PC-3 (cell line): Measurements from ENCODE around the gene STX7. TPM values are rescaled to one million over a fixed set of nuclear protein-coding genes. Genes with fewer than 3 reads are reported as not detected.

Experiments used
- ATAC-seq: fragments of 200-7000 bp; cut with Tn5 transposase; 2 replicates; pipeline ENCODE4 v1.9.1; 2020; ENCODE audit warnings: mild to moderate bottlenecking, moderate library complexity
- BruUV-seq: library from RNA; stranded (reverse); fragments of 400-500 nt; replicated peaks from 2 replicates; lab custom pipeline; 2021; lab: Mats Ljungman, UMichigan
- CTCF ChIA-PET: fragments of 300-600 bp; sonication (Branson Sonifier 250); formaldehyde crosslinking; loops from one replicate; lab custom pipeline; 2022; ENCODE audit warnings: antibody characterized with exemption; lab: Charles Lee
- POLR2A ChIA-PET: fragments of 300-600 bp; sonication (Branson Sonifier 250); formaldehyde crosslinking; loops from one replicate; lab custom pipeline; 2022; ENCODE audit warnings: antibody characterized with exemption; ENCODE audit not compliant: unreplicated experiment; lab: Charles Lee
- DNase-seq: peaks from one replicate; pipeline ENCODE4 v3.0.0-alpha.2; 2015
- H2AFZ ChIP-seq: fragments of 300-600 bp; sonication (generic); 2 replicates; pipeline ENCODE4 v1.6.0; 2016; ENCODE audit warnings: antibody characterized with exemption, low read length
- H3F3A ChIP-seq: fragments of 300-600 bp; sonication (generic); one replicate; pipeline ENCODE4 v1.6.0; 2017; ENCODE audit warnings: antibody characterized with exemption, low read length, control low read depth, mild to moderate bottlenecking; ENCODE audit not compliant: unreplicated experiment
- H3K27ac ChIP-seq: fragments of 300-600 bp; sonication (generic); 2 replicates; pipeline ENCODE4 v1.5.1; 2016; ENCODE audit warnings: mild to moderate bottlenecking, low read length
- H3K27me3 ChIP-seq: fragments of 300-600 bp; sonication (generic); 2 replicates; pipeline ENCODE4 v1.6.1; 2016; ENCODE audit warnings: low read length, mixed read lengths
- H3K36me3 ChIP-seq: fragments of 300-600 bp; sonication (generic); 2 replicates; pipeline ENCODE4 v1.6.1; 2016; ENCODE audit warnings: low read depth, mixed run types, low read length, mixed read lengths
- H3K4me1 ChIP-seq: fragments of 300-600 bp; sonication (generic); 2 replicates; pipeline ENCODE4 v1.5.1; 2016; ENCODE audit warnings: low read length; ENCODE audit not compliant: insufficient read depth
- H3K4me2 ChIP-seq: fragments of 300-600 bp; sonication (generic); 2 replicates; pipeline ENCODE4 v1.6.0; 2016; ENCODE audit warnings: low read length
- H3K4me3 ChIP-seq: fragments of 300-600 bp; sonication (generic); 2 replicates; pipeline ENCODE4 v1.5.1; 2016; ENCODE audit warnings: mild to moderate bottlenecking, low read length, mixed read lengths
- H3K79me2 ChIP-seq: fragments of 300-600 bp; sonication (generic); 2 replicates; pipeline ENCODE4 v1.6.1; 2017; ENCODE audit warnings: low read length, mixed read lengths
- H3K9ac ChIP-seq: fragments of 300-600 bp; sonication (generic); 2 replicates; pipeline ENCODE4 v1.6.0; 2016; ENCODE audit warnings: mild to moderate bottlenecking, low read length
- H3K9me2 ChIP-seq: fragments of 300-600 bp; sonication (generic); replicated peaks from 2 replicates; pipeline ENCODE4 v1.6.1; 2016; ENCODE audit warnings: mixed run types, low read length, mixed read lengths
- H3K9me3 ChIP-seq: fragments of 300-600 bp; sonication (generic); 2 replicates; pipeline ENCODE4 v1.6.1; 2016; ENCODE audit warnings: low read length, mixed read lengths
- H4K20me1 ChIP-seq: fragments of 300-600 bp; sonication (generic); 2 replicates; pipeline ENCODE4 v1.6.1; 2016; ENCODE audit warnings: low read length, mixed read lengths
- EZH2 ChIP-seq: fragments of 300-600 bp; sonication (generic); IDR thresholded peaks from one replicate; pipeline ENCODE4 v1.6.1; 2017; ENCODE audit warnings: antibody characterized with exemption, mild to moderate bottlenecking, low read length; ENCODE audit not compliant: unreplicated experiment
- EZH2phosphoT487 ChIP-seq: fragments of 300-600 bp; sonication (generic); IDR thresholded peaks from 2 replicates; pipeline ENCODE4 v1.6.1; 2018; ENCODE audit warnings: mild to moderate bottlenecking, antibody characterized with exemption, low read length, borderline replicate concordance
- intact Hi-C: fragments of 100-400 bp; cut with micrococcal nuclease; formaldehyde crosslinking; loops from 2 replicates; pipeline ENCODE4 v1.9.0; 2023
- total RNA-seq: library from RNA; depleted of rRNA; stranded (reverse); fragments of >200 nt; gene quantifications from 2 replicates; pipeline ENCODE4 v1.2.3, GENCODE V29; 2014
- TF ChIP-seq, protein P1 (sequence below): fragments of 300-600 bp; sonication (generic); conservative IDR thresholded peaks from 2 replicates; pipeline ENCODE4 v1.5.1; 2017; ENCODE audit warnings: antibody characterized with exemption, low read depth, mild to moderate bottlenecking, low read length

The STX7 gene
- total RNA-seq, 1 experiment from 2014 or later: 27.4 TPM

GRCh38 chr6:132511831-132512220, 1.1 kb downstream of the STX7 start:
- Histone ChIP-seq H3K27me3 (no peaks in the 10 kb centered on the region), H3K79me2 (peaks cover 54% of the 10 kb centered on the region), H3K9me3 (no peaks in the 10 kb centered on the region), H3K4me2 (peak overlapping the region; percentile 85), H3K4me1 (peaks cover 18% of the 10 kb centered on the region), H3K4me3 (peak overlapping the region; percentile 68), H3K36me3 (no peaks in the 10 kb centered on the region), H3K27ac (no peak overlapping the region), H3K9me2 (no peaks in the 10 kb centered on the region), H3K9ac (peak overlapping the region; percentile 83; the same call in 1 of the 2 replicates), H3F3A (no peaks in the 10 kb centered on the region), H2AFZ (no peak overlapping the region), H4K20me1 (0 out of 2 replicates have a peak, but pooled peaks cover 9% of the 10 kb centered on the region)
- POLR2A ChIA-PET: no interaction called here
- no TSS peak for BruUV-seq
- DNase-seq (no peak), ATAC-seq (no peak)
- intact Hi-C loops: no loop called here
- CTCF ChIA-PET: no interaction called here
- TF ChIP-seq, protein P1, sequence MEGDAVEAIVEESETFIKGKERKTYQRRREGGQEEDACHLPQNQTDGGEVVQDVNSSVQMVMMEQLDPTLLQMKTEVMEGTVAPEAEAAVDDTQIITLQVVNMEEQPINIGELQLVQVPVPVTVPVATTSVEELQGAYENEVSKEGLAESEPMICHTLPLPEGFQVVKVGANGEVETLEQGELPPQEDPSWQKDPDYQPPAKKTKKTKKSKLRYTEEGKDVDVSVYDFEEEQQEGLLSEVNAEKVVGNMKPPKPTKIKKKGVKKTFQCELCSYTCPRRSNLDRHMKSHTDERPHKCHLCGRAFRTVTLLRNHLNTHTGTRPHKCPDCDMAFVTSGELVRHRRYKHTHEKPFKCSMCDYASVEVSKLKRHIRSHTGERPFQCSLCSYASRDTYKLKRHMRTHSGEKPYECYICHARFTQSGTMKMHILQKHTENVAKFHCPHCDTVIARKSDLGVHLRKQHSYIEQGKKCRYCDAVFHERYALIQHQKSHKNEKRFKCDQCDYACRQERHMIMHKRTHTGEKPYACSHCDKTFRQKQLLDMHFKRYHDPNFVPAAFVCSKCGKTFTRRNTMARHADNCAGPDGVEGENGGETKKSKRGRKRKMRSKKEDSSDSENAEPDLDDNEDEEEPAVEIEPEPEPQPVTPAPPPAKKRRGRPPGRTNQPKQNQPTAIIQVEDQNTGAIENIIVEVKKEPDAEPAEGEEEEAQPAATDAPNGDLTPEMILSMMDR: no peak
- no peak for TF ChIP-seq EZH2
- TF ChIP-seq EZH2phosphoT487: no peak

DNA sequence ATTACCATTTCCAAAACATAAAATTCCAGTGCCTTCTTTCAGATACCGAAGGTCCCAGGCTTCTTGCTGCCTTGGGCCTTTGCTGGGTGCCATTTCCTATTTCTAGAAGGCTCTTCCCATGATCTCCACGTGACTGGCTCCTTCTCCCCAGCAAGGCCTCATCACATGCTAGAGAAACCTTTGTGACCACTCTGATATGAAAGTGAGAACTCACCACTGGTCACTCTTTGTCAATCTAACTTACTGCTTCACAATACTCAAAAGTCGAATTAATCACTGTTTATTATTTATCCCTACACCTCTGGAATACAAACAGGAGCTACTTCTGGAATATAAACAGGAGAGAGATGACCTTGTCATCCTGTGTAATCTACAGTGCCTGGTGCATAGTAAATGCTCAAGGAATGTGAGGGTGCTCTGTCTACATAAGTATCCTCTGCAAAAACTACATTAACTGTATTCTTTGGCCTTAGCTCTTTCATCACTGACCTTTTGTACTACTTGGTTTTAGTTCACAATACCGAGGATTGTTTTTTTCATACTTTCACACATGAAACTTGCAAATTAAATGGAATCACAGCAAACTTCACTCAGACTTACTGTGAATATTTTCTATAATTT, 1.6 kb downstream of the STX7 start:
- peaks cover 59% of the 10 kb centered on the region for H3K79me2 ChIP-seq
- peak overlapping the region; percentile 68 for H3K4me3 ChIP-seq

More for the DNA sequence above, 1.6 kb downstream of the STX7 start:
- POLR2A ChIA-PET: no interaction called here
- no peaks in the 10 kb centered on the region for H3K9me2 ChIP-seq
- ATAC-seq (no peak), DNase-seq (no peak)
- H3K9ac ChIP-seq: no peak overlapping the region; the same call in 1 of the 2 replicates
- H3K4me1 ChIP-seq: peaks cover 18% of the 10 kb centered on the region
- no peaks in the 10 kb centered on the region for H3K27me3 ChIP-seq
- CTCF ChIA-PET: no interaction called here
- no peaks in the 10 kb centered on the region for H3F3A ChIP-seq
- H3K4me2 ChIP-seq: peak overlapping the region; percentile 85
- no peaks in the 10 kb centered on the region for H3K36me3 ChIP-seq
- no peak overlapping the region for H2AFZ ChIP-seq
- 0 out of 2 replicates have a peak, but pooled peaks cover 9% of the 10 kb centered on the region for H4K20me1 ChIP-seq
- no peak for TF ChIP-seq EZH2
- TF ChIP-seq EZH2phosphoT487: no peak
- TF ChIP-seq, protein P1: no peak
- no peaks in the 10 kb centered on the region for H3K9me3 ChIP-seq
- intact Hi-C loops: no loop called here
- no peak overlapping the region for H3K27ac ChIP-seq
- BruUV-seq: no TSS peak
